ENCODE results near the gene TBC1D14.

Gene TBC1D14

DNA sequence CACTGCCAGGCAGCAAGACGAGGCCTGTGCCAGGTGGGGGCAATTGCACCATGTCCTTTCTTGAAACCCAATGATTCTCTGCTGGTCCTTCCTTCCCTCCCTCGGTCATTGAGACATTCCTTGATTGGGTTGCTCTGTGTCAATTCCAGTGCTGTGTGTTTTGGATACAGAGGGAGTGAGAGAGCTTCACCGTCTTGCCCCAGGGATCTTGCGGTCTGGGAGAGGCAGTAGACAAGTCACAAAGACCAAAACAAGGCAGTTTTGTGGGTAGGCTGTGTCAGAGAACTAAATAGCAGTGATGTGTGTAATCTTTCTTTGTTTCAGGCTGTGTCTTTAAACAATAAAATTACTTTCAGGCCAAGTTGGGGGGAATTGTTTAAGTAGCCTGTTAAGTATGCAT, 94.7 kb downstream of the TBC1D14 start:
- no peak for DNase-seq

DNA sequence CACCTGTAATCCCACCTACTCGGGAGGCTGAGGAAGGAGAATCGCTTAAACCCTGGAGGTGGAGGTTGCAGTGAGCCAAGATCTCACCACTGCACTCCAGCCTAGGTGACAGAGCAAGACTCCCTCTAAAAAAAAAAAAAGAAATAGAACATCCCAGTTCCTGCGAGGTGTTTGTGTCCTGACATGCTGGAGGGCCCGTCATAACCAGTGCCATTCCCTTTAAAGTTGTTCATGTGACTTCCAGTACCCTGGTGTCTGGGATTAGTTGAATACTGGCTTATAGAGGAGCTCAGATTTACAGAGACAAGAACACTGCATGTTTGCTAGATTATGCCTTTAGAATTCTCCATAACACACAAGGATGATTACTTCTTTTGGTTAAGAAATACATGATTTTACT, 95.9 kb downstream of the TBC1D14 start:
- no peak for DNase-seq

GRCh38 chr4:7006411-7006810, 96.8 kb downstream of the TBC1D14 start:
- no peak for DNase-seq

- no peak for DNase-seq
Measured at GRCh38 chr4:7007142-7007907, 97.7 kb downstream of the TBC1D14 start.

GRCh38 chr4:7007944-7008343, 98.3 kb downstream of the TBC1D14 start:
- DNase-seq = no peak

GRCh38 chr4:7009564-7009963, 99.9 kb downstream of the TBC1D14 start:
- no peak for DNase-seq

DNA sequence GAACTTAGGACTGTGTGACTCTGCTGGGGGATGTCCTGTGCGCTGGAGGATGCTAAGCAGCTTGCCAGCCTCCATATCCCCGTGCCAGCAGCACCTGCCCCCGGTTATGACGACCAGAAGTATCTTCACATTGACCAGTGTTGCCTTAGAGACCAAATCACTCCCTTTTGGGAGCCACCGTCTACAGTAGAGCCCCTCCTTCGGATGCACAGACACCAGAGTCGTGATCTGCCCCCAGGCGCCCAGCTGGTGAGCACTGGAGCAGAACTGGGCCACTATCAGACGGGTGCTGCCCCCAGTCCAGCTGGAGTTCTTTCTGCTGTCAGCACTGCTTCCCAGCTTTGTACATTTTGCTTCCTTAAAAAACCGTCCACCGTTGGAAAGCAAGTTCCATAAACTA, 103.5 kb downstream of the TBC1D14 start:
- DNase-seq = no peak

GRCh38 chr4:7014815-7015214, 105.2 kb downstream of the TBC1D14 start:
- DNase-seq = no peak

- no peak for DNase-seq
Measured at GRCh38 chr4:7015383-7016035, 105.9 kb downstream of the TBC1D14 start.

DNA sequence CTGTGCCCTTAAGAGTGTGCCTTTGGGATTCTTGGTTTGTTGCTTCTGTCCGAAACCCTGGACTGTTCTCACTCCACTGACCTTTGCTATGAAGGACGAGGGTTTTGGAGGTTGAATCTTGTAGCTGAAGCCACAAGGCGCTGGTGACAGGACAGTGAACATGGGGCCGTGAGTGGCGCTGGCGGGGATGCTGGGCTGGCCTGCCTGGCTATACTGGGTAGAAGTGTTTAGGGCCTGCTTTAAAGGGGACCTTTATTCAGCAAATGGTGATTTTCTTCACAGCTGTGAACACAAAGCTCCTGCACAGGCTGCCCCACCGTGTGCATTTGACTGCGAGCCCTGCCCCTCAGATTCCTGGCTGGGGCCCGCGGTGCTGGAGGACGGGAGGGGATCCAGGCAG, 106.5 kb downstream of the TBC1D14 start:
- DNase-seq = no peak

GRCh38 chr4:7016512-7016911, 106.9 kb downstream of the TBC1D14 start:
- DNase-seq = no peak

DNA sequence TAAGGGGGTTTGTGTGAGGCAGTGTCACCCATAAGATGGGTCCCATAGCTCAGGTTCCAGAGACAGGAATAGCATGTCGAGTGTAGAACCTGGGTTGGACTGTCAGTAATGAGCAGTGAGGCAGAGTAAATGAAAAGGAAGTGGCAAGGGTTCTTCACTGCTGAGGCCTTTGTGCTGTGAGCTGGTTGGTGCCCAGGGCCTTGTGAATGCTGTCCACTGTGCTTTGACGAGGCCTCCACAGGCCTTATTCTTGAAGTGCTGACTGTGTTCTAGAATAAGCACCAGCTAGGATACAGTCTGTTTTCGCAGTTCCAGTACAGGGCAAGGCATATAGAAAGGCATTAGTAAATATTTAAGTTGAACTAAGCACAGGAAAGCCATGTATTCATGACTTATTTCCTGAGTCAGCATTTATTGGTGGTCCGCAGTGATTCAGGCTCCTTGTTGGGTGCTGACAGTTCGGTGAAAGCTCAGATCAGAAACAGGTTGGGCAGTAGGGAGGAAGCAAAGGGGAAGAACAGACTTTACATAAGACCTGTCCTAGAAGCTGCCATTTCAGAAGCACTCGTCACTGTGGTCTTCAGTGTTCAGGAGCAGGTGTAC, 107.9 kb downstream of the TBC1D14 start:
- no peak for DNase-seq

- DNase-seq = no peak
Measured at GRCh38 chr4:7018281-7018680, 108.7 kb downstream of the TBC1D14 start.

DNA sequence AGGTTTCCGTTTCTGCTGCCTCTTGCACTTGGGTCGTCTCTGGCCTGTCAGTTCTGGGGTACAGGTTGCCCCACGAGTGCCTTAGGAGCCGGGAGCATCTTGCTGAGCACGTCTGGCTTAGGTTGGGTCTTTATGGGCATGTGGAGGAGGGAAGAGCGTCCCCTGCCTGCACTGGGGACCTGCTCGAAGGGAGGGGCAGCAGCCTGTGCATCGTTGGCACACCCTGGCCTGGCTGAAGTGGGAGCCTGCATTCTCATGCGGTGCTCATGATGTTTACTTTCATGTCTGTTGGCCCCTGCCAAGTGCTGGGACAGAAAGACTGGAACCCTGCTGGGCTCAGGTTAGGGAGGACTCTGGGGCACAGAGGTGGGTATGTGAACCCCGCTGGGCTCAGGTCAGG, 109.7 kb downstream of the TBC1D14 start:
- DNase-seq = no peak

DNA sequence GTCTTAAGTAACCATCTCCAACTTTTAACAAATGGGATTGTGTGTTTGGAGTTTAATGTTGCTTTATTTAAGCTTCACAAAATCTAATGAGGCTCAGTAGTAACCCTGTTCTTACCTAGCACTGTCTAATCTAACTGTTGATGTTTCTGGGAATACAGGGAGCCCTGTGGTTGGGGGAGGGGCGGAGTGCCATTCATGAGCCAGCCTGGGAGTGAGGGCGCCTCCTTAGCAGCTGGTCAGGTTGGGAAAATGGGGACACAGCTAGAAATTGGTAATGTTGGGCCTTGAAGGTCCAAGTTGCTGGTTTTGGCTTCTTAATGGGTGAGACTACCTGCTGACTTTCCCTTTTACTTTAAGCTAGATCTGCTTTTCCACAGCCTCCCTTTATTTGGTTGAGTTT, 110.7 kb downstream of the TBC1D14 start:
- DNase-seq = no peak

DNA sequence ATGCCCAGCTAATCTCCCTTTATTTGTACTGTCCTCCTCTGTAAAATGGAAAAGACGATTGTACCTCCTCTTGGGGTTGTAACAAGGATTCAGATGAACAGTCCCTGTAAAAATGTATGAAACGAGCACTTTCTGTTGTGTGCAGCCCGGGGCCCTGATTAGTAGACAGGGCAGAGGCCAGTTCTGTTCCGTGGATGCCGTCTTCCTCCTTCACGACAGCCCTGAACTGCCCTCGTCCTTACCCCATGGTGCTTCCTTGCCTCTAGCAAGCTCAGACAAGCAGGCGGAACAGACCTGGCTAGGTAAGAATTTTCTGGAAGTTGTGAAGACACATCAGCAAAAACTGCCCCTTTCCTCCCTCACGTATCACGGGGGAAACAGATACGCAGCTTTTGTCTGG, 111.2 kb downstream of the TBC1D14 start:
- no peak for DNase-seq

GRCh38 chr4:7021355-7021754, 111.7 kb downstream of the TBC1D14 start:
- no peak for DNase-seq

- DNase-seq = no peak
Measured at GRCh38 chr4:7021930-7022664, 112.5 kb downstream of the TBC1D14 start.

GRCh38 chr4:7023486-7023885, 113.9 kb downstream of the TBC1D14 start:
- DNase-seq = no peak

GRCh38 chr4:7023901-7024300, 114.3 kb downstream of the TBC1D14 start:
- DNase-seq = no peak

DNA sequence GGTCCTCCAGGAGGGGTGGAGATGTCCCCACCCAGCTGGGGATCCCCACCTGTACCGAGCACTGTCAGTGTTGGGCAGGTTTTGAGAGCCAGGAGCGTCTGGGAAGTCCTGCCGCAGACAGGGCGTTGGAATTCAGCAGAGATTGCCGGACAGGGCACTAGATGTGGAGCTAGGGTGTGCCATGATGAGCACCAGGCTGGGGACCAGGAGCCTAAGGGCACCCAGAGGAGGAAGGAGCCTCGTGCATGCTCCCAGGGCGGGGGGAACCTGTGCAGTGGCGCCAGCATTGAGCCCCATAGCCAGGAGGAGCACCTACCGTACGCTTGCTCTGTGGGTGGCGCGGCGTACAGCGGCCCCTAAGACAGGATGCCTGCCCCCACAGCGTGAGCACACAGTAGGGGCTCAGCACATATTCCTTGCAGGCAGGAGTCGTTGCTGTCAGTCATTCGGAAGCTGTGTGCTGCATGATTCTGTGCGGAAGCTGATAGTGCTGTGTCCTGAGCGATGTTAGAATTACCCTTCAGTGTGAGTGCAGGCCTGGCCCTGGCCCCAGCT, 114.8 kb downstream of the TBC1D14 start:
- no peak for DNase-seq

- DNase-seq = no peak
Measured at GRCh38 chr4:7025040-7025602, 115.5 kb downstream of the TBC1D14 start.

DNA sequence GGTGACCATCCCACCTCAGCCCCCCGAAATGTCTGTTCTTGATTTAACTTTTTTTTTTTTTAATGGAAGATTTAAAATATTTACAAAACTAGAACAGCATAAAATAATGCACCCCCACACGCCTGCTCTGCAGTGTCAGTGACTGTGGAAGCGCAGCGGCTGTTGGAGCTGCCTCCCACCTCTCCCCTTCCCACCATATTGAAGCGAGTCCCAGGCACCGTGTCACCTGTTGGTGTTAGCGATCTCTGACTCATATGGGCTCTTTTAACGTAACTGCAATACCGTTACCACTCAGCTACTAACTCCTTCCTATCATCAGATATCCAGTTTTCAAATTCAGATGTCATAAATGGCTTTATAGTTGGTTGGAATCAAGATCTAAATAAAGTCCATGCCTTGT, 116.5 kb downstream of the TBC1D14 start:
- no peak for DNase-seq
